GM10847 (cell line): Measurements from ENCODE around the gene DSCAML1.

Experiments used
- POLR2A ChIP-seq: IDR thresholded peaks from 2 replicates; pipeline ENCODE4 v1.6.1; 2011; ENCODE audit not compliant: insufficient read length; ENCODE audit errors: extremely low read depth

Gene DSCAML1

GRCh38 chr11:117836077-117836960 lies 39.3 kb upstream of the DSCAML1 start:
- no peak for TF ChIP-seq POLR2A

GRCh38 chr11:117835576-117835975 lies 38.6 kb upstream of the DSCAML1 start:
- TF ChIP-seq POLR2A: no peak

GRCh38 chr11:117834838-117835443 lies 37.9 kb upstream of the DSCAML1 start:
- no peak for TF ChIP-seq POLR2A

- TF ChIP-seq POLR2A: no peak
These were observed 37.2 kb upstream of the DSCAML1 start for GRCh38 chr11:117834068-117834810.

GRCh38 chr11:117833401-117833891 lies 36.4 kb upstream of the DSCAML1 start:
- no peak for TF ChIP-seq POLR2A

GRCh38 chr11:117832511-117832910 lies 35.5 kb upstream of the DSCAML1 start:
- TF ChIP-seq POLR2A: no peak

GRCh38 chr11:117831661-117832415 lies 34.8 kb upstream of the DSCAML1 start:
- TF ChIP-seq POLR2A: no peak

- TF ChIP-seq POLR2A: no peak
These were observed 33.8 kb upstream of the DSCAML1 start for GRCh38 chr11:117830674-117831351.

GRCh38 chr11:117830072-117830471 lies 33.1 kb upstream of the DSCAML1 start:
- no peak for TF ChIP-seq POLR2A

- no peak for TF ChIP-seq POLR2A
These were observed 32.3 kb upstream of the DSCAML1 start for GRCh38 chr11:117829369-117829725.

GRCh38 chr11:117828611-117829368 lies 31.8 kb upstream of the DSCAML1 start:
- no peak for TF ChIP-seq POLR2A

- TF ChIP-seq POLR2A: no peak
These were observed 30.8 kb upstream of the DSCAML1 start for GRCh38 chr11:117827521-117828511.

GRCh38 chr11:117826832-117827231 lies 29.8 kb upstream of the DSCAML1 start:
- no peak for TF ChIP-seq POLR2A
